Ovary (tissue), 9 donors: Measurements from ENCODE around the gene SAMD8. TPM values are rescaled to one million over a fixed set of nuclear protein-coding genes. Genes with fewer than 3 reads are reported as not detected.
"Not testable (repeated sequence)": the region's sequence is repeated elsewhere in the genome, so short reads cannot be mapped to it uniquely, and the experiment has no call there.

ENCODE experiments used
- DNase-seq, 5 donors: peaks; one replicate each; pipeline ENCODE4 v3.0.0-alpha.2; 2019 to 2020
- H3K27ac ChIP-seq, 2 donors: fragments of 200-600 bp; one replicate each; pipeline versions ENCODE4 v1.5.1 to v1.8.0; 2019 to 2022
- H3K27me3 ChIP-seq: fragments of 200-600 bp; one replicate; pipeline ENCODE4 v1.8.0; 2022
- H3K36me3 ChIP-seq: fragments of 200-600 bp; sonication (generic); one replicate; pipeline ENCODE4 v1.5.1; 2019
- H3K4me1 ChIP-seq: one replicate; pipeline ENCODE4 v1.8.1; 2013; ENCODE audit warnings: mild to moderate bottlenecking, moderate library complexity; ENCODE audit not compliant: insufficient read depth
- H3K4me3 ChIP-seq: fragments of 200-600 bp; sonication (generic); one replicate; pipeline ENCODE4 v1.5.1; 2017
- H3K9me3 ChIP-seq, 2 donors: fragments of 200-600 bp in 1 of 2; sonication (generic) in 1 of 2; one replicate each; pipeline versions ENCODE4 v1.5.1 to v1.8.1; 2013 to 2019; ENCODE audit warnings: mild to moderate bottlenecking in 1 of 2, moderate library complexity in 1 of 2
- EP300 ChIP-seq: sonication (generic); formaldehyde crosslinking; IDR thresholded peaks from one replicate; pipeline ENCODE4 v1.6.1; 2017; ENCODE audit warnings: antibody characterized with exemption
- POLR2A ChIP-seq: fragments of 450-650 bp; IDR thresholded peaks from one replicate; pipeline ENCODE4 v1.6.1; 2017; ENCODE audit warnings: antibody characterized with exemption, mild to moderate bottlenecking, moderate library complexity
- WGBS, 3 donors: extraction: QIAGEN DNeasy Blood & Tissue Kit in 1 of 3; methylation state at CpG; one replicate each; pipeline versions ENCODE4 v1.1.5 to v1.1.7; 2013 to 2017; 5-methylcytosine and 5-hydroxymethylcytosine counted together
- intact Hi-C, 4 donors: fragments of 100-400 bp; cut with DNase I; formaldehyde crosslinking; loops; one replicate each; pipeline versions ENCODE4 v1.11.0 to v1.15.1; 2022 to 2023
- polyA plus RNA-seq, 2 donors: library from polyadenylated mRNA; stranded (reverse); fragments of 200-250 nt in 1 of 2; fragments of 350-450 nt in 1 of 2; fragmentation: Illumina TruSeq in 1 of 2; extraction: RNeasy Lipid Tissue Mini Kit (QIAGEN cat#74804) in 1 of 2; gene quantifications; one replicate each; pipeline ENCODE4 v1.2.3, GENCODE V29; 2013 to 2014
- total RNA-seq, 7 donors: library from RNA; depleted of rRNA in 2 of 7; stranded (reverse); fragments of >200 nt in 2 of 7; fragmentation: NEBNext Ultra II Directional in 3 of 7; extraction: Animal tissue kit (Norgen Biotek cat#: 25700) in 3 of 7; gene quantifications; one replicate each; pipeline versions ENCODE4 v1.1.0 to v1.2.4, GENCODE V29; 2016 to 2023
- TF ChIP-seq, protein P1 (sequence below), 3 donors: fragments of 450-650 bp in 2 of 3; fragments of 200-600 bp in 1 of 3; IDR thresholded peaks; one replicate each; pipeline versions ENCODE4 v1.5.1 to v1.8.0; 2016 to 2022; ENCODE audit warnings: antibody characterized with exemption in 3 of 3, mild to moderate bottlenecking in 1 of 3
- donor health status: DM: no; HTN: no; CAD: no; lungs with moderate emphysema.
- donor health status: DM: no; HTN: no; CAD: no.
- donor health status: Bipolar disorder and iron deficiency.
- donor health status: DM: yes; HTN: yes; CAD: no.
- donor health status: DM: no; HTN: no; CAD: no.
- donor health status: DM: yes; HTN: yes; CAD: no.

The SAMD8 gene
- total and polyA plus RNA-seq, 9 donors: 13.2 to 49.5 (median 32.0) TPM

DNA sequence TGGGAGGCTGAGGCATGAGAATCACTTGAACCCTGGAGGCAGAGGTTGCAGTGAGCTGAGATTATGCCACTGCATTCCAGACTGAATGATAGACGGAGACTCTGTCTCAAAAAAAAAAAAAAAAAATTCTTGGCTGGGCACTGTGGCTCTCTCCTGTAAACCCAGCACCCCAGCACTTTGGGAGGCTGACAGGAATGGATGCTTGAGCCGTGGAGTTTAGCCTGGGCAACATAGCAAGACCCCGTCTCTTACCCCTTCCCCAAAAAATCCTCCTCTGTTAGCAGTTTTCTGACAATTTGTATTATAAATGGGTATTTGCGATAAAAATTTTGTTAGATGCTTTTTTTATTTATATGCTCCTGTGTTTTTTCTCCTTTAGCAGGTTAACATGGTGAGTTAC lies 11.0 kb downstream of the SAMD8 start:
- 93 to 97% (median 94%) methylated on average over 4 of the region's 4 CpGs for WGBS, 3 donors
- Histone ChIP-seq H3K36me3 (no peaks in the 10 kb centered on the region), H3K4me3 (no peak overlapping the region), H3K27ac (no peak overlapping the region), H3K9me3 (no peaks in the 10 kb centered on the region), H3K27me3 (no peaks in the 10 kb centered on the region), H3K4me1 (peaks cover 7% of the 10 kb centered on the region)
- TF ChIP-seq POLR2A: no peak
- no peak for TF ChIP-seq EP300
- TF ChIP-seq, protein P1, sequence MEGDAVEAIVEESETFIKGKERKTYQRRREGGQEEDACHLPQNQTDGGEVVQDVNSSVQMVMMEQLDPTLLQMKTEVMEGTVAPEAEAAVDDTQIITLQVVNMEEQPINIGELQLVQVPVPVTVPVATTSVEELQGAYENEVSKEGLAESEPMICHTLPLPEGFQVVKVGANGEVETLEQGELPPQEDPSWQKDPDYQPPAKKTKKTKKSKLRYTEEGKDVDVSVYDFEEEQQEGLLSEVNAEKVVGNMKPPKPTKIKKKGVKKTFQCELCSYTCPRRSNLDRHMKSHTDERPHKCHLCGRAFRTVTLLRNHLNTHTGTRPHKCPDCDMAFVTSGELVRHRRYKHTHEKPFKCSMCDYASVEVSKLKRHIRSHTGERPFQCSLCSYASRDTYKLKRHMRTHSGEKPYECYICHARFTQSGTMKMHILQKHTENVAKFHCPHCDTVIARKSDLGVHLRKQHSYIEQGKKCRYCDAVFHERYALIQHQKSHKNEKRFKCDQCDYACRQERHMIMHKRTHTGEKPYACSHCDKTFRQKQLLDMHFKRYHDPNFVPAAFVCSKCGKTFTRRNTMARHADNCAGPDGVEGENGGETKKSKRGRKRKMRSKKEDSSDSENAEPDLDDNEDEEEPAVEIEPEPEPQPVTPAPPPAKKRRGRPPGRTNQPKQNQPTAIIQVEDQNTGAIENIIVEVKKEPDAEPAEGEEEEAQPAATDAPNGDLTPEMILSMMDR (IDR thresholded peaks at IDR 0.05): no peak
- DNase-seq: no peak
- intact Hi-C loops: no loop called here

DNA sequence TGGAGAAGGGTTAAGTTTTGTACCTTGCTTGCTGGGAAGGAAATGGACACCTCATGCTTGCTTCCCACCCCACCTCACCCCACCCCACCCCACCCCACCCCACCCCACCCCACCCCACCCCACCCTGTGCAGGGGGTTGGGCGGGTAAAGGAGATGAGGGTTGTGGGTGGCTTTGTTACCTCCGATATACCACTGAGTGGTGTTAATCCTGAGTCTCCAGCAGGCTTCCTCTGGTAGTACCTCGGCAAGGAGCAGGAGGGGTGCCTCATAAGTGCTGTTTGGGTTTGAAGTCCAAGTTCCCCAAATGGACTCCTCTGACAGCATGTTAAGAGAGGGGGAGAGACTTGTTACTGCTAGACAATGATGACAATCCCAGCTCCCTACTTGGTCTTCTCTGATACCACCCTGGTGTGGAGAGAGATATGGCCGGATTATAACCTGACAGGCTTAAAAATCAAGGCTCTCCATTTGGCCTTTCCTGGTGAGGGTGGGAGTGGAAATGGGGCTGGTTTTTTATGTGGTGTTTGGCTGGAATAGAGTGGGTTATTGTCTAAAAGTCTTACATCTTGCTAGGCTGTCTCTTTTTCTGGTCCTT lies 11.7 kb downstream of the SAMD8 start:
- H3K4me1 ChIP-seq: peaks cover 6% of the 10 kb centered on the region

DNA sequence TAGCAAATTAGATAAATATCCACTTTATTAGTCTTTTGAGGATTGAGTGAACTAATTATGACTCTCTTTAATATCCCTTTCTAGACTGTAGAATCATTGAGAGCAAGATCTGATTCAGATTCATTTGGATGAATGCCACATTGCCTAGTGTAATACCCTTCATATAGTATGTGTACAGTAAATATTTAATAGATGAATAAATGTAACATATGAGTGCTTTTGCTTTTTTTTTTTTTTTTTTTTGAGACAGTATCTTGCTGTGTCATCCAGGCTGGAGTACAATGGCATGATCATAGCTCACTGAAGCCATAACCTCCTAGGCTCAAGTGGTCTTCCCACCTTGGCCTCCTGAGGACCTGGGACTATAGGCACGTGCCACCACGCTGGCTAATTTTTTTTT lies 14.8 kb downstream of the SAMD8 start:
- TF ChIP-seq POLR2A (no peak), EP300 (no peak)
- TF ChIP-seq, protein P1 (IDR thresholded peaks at IDR 0.05): no peak
- Histone ChIP-seq H3K4me1 (peaks cover 4% of the 10 kb centered on the region), H3K27ac (no peak overlapping the region), H3K36me3 (no peaks in the 10 kb centered on the region), H3K27me3 (no peaks in the 10 kb centered on the region), H3K4me3 (no peak overlapping the region), H3K9me3 (no peaks in the 10 kb centered on the region)
- intact Hi-C loops: no loop called here
- no peak for DNase-seq
- WGBS, 3 donors: 95 to 98% (median 96%) methylated on average over 2 of the region's 2 CpGs

More for the DNA sequence above, 11.7 kb downstream of the SAMD8 start:
- WGBS, 3 donors: 88 to 97% (median 90%) methylated on average over 4 of the region's 4 CpGs
- no peak for TF ChIP-seq EP300
- TF ChIP-seq POLR2A: no peak
- TF ChIP-seq, protein P1 (IDR thresholded peaks at IDR 0.05): no peak
- H3K27ac ChIP-seq: no peak overlapping the region
- H3K27me3 ChIP-seq: no peaks in the 10 kb centered on the region
- intact Hi-C loops: no loop called here
- H3K36me3 ChIP-seq: no peaks in the 10 kb centered on the region
- no peaks in the 10 kb centered on the region for H3K9me3 ChIP-seq
- no peak overlapping the region for H3K4me3 ChIP-seq
- DNase-seq: no peak

DNA sequence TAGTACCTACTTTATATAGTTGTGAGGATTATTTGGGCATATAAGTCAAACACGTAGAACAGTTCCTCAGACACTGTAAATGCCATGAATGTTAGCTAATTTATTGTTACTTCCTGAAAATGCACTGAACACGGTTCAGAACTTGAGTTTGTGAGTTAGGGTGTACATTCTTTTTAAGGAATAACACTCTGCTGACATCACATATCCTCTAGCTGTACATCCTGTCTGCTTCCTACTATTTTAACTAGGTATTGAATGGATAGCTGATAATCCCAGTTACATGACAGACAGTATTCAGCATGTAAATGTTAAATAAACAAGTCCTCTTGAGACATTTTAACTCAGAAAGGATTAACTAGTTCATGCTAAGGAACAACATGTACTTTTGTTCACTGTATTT lies 16.0 kb downstream of the SAMD8 start:
- Histone ChIP-seq H3K9me3 (no peaks in the 10 kb centered on the region), H3K4me3 (no peak overlapping the region), H3K27ac (no peak overlapping the region), H3K36me3 (no peaks in the 10 kb centered on the region), H3K4me1 (peaks cover 4% of the 10 kb centered on the region), H3K27me3 (no peaks in the 10 kb centered on the region)
- 53 to 62% (median 57%) methylated on average over 2 of the region's 2 CpGs for WGBS, 3 donors
- no peak for TF ChIP-seq EP300
- TF ChIP-seq, protein P1 (IDR thresholded peaks at IDR 0.05): no peak
- no peak for TF ChIP-seq POLR2A
- intact Hi-C loops: no loop called here
- no peak for DNase-seq

DNA sequence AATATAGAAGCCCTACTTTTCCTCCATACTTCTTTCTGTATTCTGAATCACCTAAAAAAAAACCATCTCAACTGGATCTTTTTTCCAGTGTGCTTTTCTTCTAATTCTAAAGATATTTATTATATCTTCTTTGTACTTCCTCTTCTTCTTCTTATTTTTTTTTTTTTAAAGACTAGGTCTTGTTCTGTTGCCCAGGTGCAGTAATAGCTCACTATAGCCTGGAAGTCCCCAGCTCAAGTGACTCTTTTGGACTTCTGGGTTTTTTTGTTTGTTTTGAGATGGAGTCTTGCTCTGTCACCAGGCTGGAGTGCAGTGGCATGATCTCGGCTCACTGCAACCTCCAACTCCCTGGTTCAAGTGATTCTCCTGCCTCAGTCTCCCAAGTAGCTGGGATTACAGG lies 17.5 kb downstream of the SAMD8 start:
- WGBS, 3 donors: 96 to 100% (median 96%) methylated on average over 1 of the region's 1 CpG
- not testable (repeated sequence) for DNase-seq, H3K4me3 ChIP-seq

More for the DNA sequence above, 17.5 kb downstream of the SAMD8 start:
- H3K27ac ChIP-seq, H3K4me1 ChIP-seq, intact Hi-C loops, H3K36me3 ChIP-seq, H3K9me3 ChIP-seq, H3K27me3 ChIP-seq: not testable (repeated sequence)
